ENCODE measurements around the gene MICU2.

Gene MICU2

DNA sequence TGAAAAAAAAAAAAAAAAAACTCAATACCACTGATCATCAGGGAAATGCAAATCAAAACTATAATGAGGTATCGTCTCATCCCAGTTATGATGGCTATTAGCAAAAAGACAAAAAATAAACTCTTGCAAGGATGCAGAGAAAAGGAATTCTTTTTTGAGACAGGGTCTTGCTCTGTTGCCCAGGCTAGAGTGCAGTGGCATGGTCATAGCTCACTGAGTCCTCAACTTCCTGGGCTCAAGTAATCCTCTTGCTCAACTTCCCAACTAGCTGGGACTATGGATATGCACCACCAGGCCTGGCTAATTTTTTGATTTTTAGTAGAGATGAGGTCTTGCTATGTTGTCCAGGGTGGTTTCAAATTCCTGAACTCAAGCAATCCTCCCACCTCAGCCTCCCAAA is 59.5 kb downstream of the MICU2 start:
- DNase-seq (ENCODE audit: low read depth in 2 of 2) = no peak

DNA sequence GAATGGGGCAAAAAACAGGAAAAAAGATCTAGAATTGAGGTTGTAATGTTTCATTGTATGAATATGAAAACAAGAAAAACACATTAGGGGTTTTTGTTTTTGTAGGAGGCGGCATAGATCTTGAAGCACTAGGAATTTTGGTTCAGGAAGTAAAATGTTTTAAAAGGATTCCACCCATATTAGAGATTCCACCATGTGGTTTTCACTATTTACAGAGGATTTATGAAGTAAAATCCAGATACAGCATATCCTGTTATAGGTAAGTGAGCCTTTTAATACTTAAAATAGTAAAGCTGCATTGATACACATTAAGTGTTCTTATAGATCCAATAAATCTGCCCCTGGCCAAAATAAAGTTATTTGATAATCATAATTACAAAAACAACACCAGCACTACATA is 61.4 kb downstream of the MICU2 start:
- DNase-seq (ENCODE audit: low read depth in 2 of 2) = no peak

DNA sequence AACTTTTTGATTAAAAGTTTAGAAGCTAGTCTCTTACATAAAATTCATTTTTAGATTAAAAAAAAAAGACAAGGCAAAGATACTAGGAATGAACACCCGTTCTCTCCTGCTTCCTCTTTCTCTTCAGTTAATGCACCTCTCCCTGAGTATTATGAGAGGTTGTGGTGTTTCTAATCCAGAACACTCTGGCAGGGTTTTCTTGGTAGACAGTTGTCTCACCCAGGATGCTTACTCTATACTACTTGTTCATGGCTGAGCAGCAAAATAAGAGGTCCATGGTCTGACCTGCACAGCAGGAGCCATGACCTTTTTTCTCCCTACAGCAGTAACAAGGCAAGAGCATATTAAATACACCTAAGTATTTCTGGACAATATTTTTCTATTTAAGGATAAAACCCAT is 62.0 kb downstream of the MICU2 start:
- DNase-seq (ENCODE audit: low read depth in 2 of 2) = no peak

DNA sequence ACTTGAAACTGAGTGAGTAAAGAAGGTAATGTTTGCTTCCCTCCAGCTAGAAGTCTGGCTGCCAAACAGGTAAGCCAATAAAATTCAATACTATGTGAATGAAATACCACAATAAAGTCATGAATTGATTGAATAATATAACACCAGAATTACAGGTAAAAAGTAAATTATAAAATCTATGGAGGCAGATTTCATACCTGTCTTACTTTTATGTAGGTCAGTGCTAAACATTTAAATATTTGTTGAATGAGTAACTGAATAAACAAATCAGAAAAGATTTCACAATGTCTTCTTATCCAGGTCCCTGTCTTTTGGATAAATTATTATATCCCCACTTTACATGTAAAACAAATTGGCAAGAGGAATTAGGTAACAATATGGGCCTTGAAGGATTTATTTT is 62.7 kb downstream of the MICU2 start:
- DNase-seq (ENCODE audit: low read depth in 2 of 2) = no peak

DNA sequence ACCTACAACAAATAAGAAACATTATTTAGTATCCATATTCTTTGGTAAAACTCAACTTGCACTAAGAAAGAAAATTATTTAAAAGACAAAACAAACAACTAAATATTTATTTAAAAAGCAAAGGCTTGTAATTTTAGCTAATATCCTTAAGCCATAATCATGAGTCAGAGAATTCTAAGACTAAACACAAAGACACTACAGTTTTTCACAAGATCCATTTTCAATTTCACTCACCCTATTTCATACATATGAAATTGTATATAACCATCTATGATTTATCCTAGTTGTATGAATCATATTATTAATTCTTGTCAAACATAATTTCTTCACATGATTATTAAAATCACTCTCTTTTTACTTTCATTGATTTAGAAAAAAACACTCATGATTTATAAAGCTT is 64.3 kb downstream of the MICU2 start:
- no peak for DNase-seq (ENCODE audit: low read depth in 2 of 2)

DNA sequence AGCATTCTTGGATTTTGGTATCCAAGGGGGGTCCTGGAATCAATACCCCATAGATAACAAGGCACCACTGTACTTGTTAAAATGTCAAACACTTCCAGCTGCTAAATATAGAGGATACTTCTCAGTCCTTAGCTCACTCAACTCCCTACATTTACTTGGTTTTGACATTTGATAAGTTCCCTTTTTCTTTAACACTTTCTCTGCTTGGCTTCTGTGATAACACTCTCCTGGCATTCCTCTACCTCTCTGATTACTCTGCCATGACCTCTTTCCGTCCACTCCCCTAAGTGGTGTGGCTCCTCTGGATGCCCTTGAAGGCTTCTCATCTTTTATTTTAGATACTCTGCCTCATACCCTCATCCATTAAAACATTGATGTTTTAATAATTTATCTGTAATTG is 65.2 kb downstream of the MICU2 start:
- DNase-seq (ENCODE audit: low read depth in 2 of 2) = no peak

DNA sequence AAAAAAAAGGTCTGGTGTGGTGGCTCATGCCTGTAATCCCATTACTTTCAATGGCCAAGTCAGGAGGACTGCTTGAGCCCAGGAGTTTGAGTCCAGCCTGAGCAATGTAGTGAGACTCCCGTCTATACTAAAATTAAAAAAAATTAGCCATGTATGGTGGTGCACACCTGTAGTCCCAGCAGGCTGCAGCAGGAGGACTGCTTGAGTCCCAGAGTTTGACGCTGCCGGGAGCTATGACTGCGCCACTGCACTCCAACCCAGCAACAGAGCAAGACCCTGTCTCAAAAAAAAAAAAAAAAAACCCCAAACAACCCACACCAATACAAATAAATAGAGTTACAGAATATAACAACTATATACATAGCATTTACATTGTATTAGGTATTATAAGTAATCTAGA is 65.7 kb downstream of the MICU2 start:
- DNase-seq (ENCODE audit: low read depth in 2 of 2) = no peak

DNA sequence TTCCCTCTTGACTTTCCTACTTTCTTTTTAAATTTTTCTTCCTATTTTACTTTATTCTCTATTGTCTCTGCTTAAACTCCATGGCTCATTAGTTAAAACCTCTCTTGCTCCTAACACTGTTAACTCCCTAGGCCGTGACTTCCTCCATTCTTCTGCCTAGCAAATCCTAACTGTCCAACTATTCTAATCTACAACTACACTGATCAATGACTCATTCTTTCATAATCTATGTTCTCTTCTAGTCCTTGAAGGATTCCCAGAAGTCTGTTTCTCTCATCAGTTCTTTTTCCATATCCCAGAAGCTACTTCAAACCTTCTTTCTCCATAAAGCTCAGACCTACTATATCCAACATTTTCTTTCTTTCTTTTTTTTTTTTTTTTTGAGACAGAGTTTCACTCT is 66.9 kb downstream of the MICU2 start:
- DNase-seq (ENCODE audit: low read depth in 2 of 2) = no peak

DNA sequence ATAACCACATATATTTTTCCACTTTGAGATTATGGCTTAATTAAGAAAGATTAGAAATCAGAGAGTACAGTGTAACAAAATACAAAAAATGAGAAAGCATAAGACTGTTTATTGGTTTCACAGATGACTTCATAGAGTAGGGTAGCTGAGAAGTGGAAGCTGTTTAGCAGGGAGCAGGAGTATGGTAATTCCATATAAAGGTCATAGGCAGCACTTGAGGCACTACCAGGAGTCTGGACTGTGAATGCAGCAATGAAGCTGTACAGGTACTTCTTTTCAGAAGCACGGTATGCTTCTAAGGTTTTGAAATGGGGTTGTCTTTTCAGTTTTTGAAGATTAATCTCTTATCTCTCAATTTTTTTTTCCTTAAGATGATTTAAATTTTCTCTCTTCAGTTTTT is 69.2 kb downstream of the MICU2 start:
- DNase-seq (ENCODE audit: low read depth in 2 of 2) = no peak

DNA sequence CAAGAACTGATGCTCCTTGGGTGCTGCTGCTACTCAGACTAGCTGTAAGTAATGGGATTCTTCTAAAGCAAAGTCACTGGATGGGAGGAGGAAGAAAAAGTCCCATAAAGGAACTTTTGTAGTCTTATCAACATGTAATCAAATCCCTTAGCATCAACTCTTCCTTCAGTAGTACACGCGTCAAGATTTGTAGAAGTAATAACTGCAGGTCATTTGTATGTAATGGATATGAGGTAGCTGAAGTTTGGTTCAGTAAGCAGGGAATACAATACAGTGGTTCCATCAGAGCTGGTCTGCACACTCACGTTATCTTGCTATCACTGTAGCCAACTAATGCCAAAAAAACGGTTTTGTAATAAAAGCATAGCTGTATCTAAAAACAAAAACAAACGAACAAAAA is 72.5 kb downstream of the MICU2 start:
- no peak for DNase-seq (ENCODE audit: low read depth in 2 of 2)

DNA sequence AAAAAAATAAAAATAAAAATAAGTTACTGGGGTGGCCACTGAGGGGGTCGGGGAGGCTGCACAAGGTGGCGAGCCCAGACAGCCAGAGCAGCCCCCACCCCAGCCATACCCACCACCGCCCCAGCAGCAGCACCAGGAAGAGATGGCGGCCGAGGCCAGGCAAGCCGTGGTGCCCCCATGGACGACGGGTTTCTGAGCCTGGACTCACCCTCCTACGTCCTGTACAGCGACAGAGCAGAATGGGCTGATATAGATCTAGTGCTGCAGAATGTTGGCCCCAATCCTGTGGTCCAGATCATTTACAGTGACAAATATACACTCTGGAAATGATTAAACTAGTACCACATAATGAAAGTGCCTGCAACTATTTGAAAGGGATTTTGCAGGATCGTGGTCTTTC is 73.3 kb downstream of the MICU2 start:
- DNase-seq (ENCODE audit: low read depth in 2 of 2) = no peak

DNA sequence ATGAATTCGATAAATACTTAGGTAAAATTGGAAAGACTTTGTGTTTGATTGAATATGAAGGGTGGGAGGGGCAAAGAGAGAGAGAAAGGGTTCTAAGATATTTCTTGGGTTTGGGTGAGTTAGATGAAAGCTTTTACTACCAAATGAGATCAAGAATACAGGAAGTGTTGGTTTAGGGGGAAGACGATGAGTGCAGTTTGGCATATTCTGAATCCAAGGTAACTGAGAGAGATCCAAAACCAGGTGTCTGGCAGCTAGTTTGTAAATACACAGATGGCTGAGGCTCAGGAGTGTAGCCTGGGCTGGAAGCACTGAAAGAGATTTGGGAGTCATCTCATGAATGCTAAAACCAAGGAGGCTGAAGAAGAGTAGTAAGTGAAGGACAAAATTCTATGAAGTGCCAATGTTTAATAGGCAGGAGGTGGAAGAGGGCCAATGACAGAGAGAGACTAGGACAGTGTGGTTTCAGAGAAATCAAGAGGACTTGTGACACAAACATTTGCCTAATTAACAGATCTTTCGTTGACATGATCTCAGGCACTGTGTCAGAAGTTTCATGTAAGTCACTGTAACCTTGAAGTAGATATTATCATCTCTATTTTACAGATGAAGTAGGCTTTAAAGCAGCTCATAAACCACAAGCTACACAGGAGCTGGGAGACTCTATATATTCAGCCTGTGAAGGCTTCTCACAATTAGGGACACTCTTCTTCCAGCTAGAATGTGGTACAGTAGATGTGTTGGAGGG is 74.7 kb downstream of the MICU2 start:
- DNase-seq (ENCODE audit: low read depth in 2 of 2) = no peak

DNA sequence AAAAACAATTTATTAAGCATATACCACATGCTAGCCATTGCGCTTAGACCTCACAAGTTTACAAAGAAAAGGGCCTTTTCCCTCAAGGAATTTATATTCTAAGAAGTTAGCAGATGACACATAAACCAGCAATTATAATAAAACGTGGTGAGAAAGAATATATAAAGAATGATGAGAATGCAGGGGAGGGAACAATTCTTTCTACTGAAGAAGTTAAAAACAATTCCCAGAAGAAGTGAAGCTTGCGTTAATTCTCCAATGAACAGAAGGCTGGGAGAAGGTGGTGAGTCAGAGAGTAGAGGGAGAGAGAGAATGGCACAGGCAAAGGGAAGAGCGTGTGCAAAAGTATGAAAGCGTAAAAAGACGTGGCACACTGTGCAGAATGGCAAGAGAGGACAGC is 75.4 kb downstream of the MICU2 start:
- DNase-seq (ENCODE audit: low read depth in 2 of 2) = no peak

DNA sequence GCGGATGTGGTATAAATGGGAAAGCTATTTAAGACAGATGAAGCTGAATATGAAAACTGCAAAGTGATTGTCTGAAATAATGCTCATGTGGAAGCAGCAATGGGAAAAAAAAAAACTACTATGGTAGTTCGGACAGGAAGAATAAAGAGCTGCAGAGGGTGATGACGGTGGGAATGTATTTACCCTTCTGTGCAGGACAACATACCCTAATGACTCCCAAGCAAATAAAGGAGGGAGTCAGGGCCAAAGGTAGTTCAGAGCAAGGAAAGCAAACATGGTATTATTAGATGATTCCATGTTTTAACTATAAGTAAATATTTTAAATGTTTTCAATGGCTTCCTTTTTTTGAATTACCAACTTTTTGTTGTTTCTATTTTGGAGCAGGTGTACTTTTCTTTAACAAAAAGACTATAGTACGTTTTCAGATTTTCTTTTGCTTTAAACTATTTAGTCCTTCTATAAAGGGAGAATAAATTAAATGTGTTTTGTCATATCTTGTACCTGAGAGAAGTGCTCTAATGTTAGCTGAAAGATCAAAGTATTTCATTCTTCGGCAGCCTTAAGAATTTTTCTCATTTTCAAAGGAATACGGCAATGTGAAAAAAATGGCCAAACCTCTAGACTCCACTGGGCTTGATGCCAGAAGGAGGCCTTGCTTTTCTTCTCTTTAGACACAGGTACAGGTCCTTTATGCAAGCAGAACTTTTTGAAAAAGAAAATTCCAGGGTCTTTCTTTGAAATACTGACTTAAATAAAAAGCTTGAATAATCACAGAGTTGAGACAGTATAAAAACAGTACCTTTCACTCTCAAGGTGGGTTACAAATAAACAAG is 77.0 kb downstream of the MICU2 start:
- no peak for DNase-seq (ENCODE audit: low read depth in 2 of 2)

DNA sequence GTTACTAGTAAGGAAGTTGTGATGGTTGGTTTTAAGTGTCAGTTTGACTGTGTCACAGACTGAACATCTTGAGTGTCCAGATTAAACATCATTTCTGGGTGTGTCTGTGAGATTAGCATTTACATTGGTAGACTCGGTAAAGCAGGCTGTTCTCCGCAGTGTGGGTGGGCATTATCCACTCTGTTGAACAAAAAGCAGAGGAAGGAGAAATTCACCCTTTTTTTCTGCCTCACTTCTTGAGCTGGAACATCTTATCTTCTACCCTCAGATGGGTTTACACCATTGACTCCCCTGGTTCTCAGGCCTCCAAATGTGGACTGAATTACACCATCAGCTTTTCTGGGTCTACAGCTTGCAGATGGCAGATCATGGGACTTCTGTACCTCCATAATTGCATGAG is 81.1 kb downstream of the MICU2 start:
- no peak for DNase-seq (ENCODE audit: low read depth in 2 of 2)

DNA sequence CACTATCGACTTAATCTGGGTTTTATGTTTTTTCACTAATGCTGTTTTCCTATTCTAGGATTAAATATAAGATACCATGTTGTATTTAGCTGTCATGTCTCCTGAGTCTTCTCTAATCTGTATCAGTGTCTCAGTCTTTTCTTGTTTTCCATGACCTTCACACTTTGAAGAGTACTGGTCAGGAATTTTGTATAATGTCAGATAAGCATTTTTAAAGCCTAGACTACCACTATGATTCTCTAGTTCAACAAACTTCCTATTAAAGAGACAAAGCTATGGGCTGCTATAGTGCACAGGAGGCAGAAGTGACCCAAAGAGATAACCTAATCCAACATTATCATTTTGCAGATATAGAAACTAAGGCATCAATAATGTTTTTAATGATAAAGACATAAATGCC is 81.8 kb downstream of the MICU2 start:
- DNase-seq (ENCODE audit: low read depth in 2 of 2) = no peak

DNA sequence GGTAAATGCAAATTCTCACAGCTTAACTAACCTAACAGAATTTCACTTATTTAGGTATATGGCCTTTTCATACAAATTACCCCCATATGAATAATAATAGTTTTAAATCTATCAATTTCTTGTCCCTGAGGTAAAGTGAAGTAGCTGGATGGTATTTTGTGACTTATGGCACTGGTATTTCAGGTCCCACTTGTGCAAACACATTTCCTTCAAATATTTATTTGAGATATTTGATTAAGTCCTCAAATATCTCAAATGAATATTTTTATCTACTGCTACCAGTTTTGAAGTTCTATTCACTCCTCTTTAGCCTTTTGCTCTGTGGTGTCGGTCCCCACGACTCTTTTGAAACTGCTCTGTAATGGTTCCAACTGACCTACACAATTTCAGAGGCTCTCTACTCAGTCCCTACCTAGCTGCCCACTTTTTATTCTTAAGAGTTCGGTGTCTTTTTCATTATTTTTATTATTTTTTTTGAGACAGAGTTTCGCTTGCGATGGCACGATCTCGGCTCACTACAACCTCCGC is 85.3 kb downstream of the MICU2 start:
- no peak for DNase-seq (ENCODE audit: low read depth in 2 of 2)

DNA sequence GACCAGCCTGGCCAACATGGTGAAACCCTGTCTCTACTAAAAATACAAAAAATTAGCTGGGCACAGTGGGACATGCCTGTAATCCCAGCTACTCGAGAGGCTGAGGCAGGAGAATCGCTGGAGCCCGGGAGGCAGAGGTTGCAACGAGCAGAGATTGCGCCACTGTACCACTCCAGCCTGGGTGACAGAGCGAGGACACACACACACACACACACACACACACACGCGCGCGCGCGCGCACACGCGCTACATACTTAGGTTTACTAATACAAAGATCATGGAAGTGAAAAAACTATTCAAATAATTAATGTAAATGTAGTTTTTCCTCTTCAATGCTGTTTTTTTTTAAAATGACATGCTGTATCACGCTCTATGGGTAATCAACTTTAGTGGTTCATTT is 86.4 kb downstream of the MICU2 start:
- no peak for DNase-seq (ENCODE audit: low read depth in 2 of 2)

DNA sequence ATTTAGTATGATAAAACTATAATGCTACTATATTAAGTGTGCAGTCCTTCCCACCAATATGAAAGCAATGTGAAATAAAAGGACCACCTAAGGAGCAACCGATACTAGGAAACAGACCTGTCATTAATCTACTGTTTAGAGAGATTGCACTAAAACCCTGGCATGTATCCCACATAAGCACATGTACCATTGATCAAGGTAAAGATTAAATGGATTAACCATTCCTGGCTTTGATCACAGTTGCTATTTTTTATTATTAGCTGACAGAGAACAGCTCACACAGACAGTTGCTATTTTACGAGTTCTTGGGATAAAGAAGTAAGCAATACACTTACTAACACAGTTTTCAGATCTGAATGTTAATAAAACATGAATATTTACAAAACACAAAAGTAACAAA is 87.2 kb downstream of the MICU2 start:
- DNase-seq (ENCODE audit: low read depth in 2 of 2) = no peak

DNA sequence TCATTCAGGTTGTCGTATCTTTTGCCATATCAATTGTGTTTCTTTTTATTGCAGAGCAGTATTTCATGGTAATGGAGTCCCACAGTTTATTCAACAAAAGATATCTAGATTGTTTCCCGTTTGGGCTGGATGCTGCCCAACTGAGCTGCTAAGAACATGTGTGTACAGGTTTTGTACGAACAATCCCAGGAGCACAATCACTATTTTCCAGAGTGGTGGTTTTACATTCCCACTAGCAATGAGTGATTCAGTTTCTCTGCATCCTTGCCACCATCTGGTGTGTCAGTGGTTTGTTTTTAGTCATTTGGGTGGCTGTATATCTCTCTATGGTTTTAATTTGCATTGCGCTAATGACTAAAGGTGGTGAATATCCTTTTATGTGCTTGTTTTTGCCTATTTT is 92.1 kb downstream of the MICU2 start:
- no peak for DNase-seq (ENCODE audit: low read depth in 2 of 2)

DNA sequence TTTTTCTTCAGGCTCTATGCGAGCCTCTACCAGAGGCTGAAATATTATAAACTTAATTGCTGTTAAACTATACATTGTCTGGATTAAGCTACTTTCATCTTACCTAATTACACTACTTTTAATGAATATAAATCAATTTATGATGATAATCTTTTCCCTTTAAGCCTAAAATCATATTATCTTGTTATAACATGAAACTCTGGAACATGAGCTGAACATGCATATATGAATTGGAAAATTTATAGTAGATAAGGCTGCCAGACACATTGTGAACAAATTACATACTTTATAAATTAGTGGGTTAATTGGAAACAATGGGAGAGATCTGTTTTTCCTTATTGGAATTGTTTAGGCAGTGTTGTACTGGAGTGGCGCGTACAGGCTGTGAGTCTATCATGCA is 99.6 kb downstream of the MICU2 start:
- DNase-seq (ENCODE audit: low read depth in 2 of 2) = no peak

DNA sequence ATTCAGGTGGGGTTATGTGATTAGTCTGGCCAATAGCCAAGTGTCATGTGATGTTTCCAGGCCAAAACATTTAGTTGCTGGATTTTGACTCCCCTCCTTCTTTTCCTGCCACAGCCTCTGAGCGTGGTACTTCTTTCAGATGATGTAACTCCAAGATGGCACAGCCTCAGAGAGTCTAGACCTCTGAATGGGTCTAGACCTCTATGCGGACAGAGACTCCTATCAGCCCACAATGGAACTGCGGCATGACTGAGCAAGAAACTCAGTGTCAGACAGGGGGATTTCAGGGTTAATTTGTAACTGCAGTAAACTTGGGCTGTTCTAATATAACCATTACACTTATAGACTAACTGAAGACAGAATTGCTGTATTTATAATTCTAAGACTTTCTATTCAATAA is 102.3 kb downstream of the MICU2 start:
- DNase-seq (ENCODE audit: low read depth in 2 of 2) = no peak

DNA sequence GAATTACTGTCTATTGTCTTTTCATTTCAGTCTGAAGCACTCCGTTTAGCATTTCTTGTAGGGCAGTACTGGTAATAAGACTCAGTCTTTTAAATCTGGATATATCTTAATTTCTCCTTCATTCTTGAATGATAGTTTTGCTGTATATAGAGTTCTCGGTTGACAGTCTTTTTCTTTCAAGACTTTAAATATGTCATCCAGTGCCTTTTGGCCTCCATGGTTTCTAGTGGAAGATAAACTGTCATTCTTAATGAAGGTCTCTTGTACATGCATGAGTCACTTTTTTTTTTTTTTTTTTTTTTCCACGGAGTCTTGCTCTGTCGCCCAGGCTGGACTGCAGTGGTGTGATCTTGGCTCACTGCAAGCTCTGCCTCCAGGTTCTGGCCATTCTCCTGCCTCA is 117.6 kb downstream of the MICU2 start:
- no peak for DNase-seq (ENCODE audit: low read depth in 2 of 2)
